HT-29 (cell line): ENCODE data around the gene GALNS. TPM values are rescaled to one million over a fixed set of nuclear protein-coding genes. Genes with fewer than 3 reads are reported as not detected.
"Not testable (repeated sequence)": the region's sequence is repeated elsewhere in the genome, so short reads cannot be mapped to it uniquely, and the experiment has no call there.

Experiments used
- DNase-seq: peaks from one replicate; pipeline ENCODE4 v3.0.0-alpha.2; 2015; ENCODE audit warnings: low spot score
- total RNA-seq: library from RNA; depleted of rRNA; stranded (reverse); fragments of >200 nt; shearing (Covaris generic); gene quantifications from 2 replicates; pipeline ENCODE4 v1.2.3, GENCODE V29; 2014

GALNS gene
- total RNA-seq, 1 experiment from 2014 or later: 18.4 TPM

DNA sequence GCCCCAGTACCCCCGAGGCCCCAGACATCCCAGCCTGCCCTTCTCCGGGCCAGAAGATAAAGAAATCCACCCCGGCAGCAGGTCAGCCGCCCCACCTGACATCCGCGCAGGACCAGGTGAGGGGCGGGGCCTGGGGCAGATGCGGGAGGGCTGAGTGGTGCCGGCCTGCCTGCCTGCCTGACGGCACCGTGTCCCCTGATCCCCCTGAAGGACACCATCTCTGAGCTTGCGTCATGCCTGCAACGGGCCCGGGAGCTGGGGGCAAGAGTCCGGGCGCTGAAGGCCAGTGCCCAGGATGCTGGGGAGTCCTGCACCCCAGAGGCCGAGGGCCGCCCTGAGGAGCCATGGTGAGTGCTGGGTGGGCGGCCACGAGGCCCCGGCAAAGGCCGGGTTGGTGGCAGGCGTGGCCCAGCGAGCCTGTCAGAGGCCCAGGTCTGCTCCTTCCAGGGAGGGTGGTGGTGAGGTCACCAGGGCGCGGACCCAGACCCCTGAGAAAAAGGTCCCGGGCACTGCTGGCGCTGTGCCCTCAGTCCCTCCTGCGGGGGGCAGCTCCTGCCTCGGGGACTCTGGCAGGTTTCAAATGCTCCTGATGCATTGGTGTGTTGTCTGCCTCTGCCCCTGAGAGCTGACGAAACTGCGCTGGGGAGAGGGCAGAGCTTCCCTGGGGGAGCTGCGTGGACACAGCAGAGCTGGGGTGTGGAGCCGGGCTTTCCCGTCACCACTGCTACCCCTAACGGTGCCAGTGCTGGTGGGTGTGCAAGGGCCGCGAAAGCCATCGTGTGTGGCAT lies 52.0 kb downstream of the GALNS start:
- DNase-seq: peak; percentile 61

DNA sequence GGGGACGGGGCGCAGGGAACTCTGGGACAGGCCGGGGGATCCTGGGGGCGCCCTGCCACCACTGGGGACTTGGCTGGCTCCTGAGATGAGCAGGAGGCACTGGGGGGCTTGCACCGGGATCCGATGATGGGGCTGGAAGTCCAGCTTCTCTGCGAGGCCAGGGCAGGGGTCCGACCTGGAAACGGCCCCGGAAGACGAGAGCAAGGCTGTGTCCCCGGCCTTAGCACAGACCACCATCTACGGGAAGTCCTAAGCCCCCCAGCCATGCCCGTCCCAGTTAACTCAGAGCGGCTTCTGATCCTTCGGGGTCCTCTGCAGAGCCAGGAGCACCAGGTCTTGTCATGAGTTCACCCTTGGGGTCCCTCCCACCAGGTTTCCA lies 52.6 kb downstream of the GALNS start:
- DNase-seq: no peak

DNA sequence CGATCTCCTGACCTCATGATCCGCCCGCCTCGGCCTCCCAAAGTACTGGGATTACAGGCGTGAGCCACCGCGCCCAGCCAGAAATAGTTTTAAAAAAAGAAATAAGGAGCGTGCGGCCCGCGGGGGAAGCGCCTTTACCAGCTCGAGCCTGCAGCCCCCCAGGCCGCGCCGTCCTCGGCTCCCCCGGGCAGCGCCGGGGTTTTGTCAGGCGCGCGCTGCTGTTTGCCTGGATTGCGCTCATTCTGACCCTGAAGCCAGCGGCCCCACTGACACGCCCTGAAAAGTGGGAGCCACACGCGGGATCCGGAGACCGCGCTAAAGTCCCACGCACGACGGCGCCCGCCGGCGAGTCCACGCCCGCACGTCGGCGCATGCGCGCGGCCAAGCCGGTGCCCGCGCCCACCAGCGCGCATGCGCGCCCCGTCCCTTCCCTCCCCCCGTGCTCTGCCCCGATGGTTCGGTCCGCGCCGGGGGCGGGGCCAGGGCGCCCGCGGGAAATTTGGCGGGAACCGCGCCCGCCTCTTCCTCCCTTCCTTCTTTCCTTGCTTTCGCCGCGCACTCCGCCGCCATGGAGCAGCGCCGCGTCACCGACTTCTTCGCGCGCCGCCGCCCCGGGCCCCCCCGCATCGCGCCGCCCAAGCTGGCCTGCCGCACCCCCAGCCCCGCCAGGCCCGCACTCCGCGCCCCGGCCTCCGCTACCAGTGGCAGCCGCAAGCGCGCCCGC lies 53.3 kb downstream of the GALNS start, which contains the start of gene CDT1:
TSS of gene CDT1 (plus strand) at position 526 of the 724 bp plus-strand sequence. CDS start at position 569, 43 bp downstream.
- peak; percentile 87 for DNase-seq

- no peak for DNase-seq
These were observed 56.5 kb downstream of the GALNS start for GRCh38 chr16:88800277-88800592.

DNA sequence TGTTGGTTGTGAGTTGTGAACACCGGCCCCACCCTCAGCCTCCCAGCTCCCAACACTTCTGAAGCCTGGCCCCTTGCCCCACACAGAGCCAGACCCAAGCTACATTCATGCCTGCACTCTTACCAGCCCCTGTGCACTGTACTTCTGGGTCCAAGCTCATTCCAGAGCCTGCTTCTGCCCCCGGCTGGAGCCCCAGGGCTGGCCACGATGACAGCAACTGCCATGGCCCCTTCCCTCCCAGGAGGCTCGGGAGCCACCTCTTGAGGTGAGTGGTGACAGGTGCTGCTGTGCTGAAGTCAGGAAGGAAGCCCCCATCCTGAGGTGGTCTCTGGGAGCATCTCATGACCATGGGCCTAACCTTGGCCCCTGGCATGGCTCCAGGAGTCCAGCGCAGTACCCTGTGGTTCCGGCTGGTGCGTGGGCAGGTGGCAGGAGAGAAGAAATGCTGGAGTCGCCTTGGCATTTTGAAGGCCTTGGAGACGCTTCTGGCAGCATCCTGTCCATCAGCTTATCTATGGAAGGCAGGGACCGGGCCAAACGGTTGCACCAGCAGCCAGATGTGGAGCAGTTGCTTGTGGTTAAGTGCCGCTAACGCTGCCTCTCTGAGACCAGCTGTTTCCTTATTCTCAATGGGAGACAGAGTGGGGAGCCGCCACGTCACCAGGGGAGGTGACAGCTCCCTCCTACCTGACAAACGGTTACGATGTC lies 57.0 kb downstream of the GALNS start:
- no peak for DNase-seq

GRCh38 chr16:88798772-88799455 lies 57.8 kb downstream of the GALNS start:
- no peak for DNase-seq

DNA sequence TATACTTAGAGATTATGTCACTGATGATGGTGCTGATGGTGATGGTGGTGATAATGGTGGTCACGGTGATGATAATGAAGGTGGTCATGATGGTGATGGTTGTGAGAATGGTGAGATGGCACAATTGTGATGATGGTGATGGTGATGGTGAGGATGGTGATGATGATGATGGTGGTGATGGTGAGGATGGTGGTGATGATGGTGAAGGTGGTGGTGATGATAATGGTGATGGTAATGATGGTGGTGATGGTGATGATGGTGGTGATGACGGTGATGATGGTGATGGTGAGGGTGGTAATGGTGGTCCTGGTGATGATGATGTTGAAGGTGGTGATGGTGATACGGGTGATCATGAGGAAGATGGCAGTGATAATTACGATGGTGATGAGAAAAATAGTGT lies 58.7 kb downstream of the GALNS start:
- no peak for DNase-seq

DNA sequence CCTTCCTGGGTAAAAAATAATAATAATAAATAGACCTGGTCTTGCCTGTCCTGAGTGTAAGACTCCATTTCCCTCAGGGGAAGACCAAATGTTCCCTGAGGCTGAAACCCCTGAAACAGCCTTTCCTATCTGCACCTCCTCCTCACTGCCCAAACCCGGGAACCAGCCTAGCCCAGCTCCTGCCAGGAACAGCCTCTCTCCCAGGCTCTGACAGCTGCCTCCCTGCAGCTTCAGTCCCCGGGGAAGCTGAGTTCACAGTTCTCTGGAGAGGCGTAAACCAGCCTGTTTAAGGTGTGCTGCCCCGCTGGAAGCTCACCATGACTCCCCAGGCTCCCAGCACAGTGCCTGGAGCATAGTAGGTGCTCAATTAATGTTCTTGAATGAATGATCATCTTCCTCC lies 60.5 kb downstream of the GALNS start:
- no peak for DNase-seq

DNA sequence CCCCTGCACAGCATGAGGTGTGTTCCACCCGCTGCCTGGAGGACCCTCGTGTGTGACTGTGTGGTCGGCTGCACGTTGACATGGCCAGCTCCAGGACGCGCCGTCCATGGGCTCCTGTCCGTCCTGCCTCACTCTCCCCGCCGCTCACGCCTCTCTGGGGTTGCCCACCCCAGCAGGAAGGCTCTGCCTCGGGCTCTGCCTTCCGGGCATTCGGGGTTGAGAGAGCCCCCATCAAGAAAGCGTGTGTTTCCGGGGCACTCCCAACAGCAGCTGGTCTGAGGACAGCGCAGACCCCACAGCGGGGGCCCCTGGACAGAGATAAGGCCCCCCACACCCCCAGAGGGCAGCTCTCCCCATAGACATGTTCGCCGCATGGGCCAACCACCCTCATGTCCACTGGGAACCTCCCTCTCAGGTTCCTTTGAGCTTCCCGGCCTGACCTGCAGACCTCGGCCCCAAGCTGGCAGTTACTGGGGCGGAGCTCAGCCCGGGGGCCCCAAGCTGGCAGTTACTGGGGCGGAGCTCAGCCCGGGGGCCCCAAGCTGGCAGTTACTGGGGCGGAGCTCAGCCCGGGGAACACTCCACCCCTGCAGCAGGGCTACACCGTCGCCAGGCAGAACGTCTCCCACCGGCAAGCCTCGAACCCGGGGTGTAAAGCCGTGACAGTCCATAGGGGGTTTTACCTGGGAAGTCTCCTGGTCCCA lies 63.3 kb downstream of the GALNS start:
- DNase-seq: no peak

- DNase-seq: no peak
These were observed 64.0 kb downstream of the GALNS start for GRCh38 chr16:88792668-88793250.

- no peak for DNase-seq
These were observed 64.6 kb downstream of the GALNS start for GRCh38 chr16:88792078-88792550.

- DNase-seq: no peak
These were observed 66.2 kb downstream of the GALNS start for GRCh38 chr16:88790312-88791211.

DNA sequence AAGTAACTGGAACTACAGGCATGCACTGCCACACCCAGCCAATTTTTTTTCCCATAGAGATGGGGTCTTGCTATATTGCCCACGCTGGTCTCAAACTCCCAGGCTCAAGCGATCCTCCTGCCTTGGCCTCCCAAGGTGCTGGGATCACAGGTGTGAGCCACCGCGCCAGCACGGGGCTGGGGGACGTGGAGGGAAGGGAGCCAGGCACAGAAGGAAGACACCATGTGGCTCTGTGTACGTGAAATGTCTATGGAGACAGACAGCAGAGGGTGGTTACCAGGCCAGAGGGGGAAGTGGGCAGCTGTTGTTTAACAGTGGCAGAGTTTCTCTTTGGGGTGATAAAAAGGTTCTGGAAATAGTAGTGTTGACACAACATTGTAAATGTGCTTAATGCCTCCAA lies 67.2 kb downstream of the GALNS start:
- DNase-seq: no peak

GRCh38 chr16:88788749-88789148 lies 68.0 kb downstream of the GALNS start:
- DNase-seq: not testable (repeated sequence)

DNA sequence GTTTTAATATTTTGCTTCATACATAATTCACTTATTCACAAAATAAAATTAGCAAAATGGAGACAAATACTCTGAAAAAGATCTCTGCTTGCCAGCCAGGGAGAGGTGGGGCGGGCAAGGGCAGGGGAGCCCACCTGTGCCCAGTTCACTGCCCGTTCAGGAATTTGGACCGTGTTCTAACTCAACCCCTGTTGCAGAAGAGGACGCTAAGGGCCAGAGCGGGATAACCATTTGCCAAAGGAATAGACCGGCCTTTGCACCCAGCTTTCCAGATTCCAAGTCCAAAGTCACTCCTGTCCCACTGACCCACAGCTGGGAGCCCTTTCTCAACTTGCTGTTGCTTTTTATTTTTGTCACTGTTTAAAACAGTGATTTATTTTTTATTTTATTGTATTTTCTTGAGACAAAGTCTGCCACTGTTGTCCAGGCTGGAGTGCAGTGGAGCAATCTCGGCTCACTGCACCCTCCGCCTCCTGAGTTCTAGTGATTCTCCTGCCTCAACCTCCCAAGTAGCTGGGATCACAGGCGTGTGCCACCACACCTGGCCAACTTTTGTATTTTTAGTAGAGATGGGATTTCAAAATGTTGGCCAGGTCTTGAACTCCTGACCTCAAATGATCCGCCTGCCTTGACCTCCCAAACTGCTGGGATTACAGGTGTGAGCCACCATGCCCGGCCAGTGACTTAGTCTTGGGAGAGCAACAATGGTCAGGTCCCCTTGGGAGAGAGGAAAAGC lies 69.0 kb downstream of the GALNS start:
- DNase-seq: no peak

DNA sequence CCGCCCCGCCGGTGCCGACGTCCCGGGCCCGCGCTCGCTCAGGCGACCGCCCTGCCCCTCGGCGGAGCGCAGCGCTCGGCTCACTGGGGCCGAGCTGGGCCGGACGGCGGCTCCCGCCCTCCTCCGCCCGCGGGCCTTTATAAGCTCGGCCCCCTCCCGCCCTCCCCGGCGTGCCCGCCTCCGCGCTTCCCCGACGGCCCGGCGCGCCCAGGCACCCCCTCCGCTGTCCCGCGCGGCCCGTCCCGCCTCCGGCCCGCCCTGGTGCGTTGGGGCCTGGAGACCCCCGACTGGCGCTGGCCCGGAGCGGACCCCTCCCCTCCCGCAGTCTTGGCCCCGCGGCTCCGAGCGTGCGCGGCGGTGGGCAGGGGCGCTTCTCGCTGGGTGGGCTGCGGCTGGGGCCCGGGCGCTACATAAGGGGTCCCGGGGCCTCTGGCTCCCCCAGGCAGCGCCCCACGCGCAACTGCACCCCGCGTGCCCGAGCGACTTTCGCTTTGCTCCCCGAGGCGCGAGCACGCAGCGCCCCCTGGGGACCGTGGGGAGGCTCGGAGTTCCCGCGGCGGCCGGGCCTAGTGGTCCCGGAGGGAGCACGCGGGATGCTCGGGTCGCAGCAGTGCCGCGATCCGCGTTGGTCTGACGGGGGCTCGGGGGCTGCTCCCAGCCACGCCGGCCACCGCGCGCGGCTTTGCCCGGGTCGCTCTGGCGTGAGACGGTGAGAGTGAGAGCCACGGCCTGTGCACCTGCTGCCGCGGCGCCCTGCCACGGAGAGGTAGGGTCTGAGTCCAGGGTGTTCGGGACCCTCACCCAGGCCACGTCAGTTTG lies 71.4 kb downstream of the GALNS start, which contains the start of gene PIEZO1:
TSS of gene PIEZO1 (minus strand) at position 115 of the 819 bp plus-strand sequence. CDS start 256 bp downstream, outside the sequence.
- peak; percentile 55 for DNase-seq

DNA sequence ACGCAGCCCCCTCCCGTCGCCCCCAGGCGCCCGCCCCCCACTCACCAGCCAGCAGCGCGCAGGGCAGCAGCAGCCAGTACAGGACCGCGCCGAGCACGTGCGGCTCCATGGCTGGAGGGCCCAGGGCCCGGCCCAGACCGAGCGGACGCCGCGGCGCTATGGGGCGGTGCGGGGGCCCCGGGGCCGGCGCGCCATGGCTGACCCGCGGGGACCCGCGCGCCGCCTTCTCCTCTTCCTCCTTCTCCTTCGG lies 72.0 kb downstream of the GALNS start:
- no peak for DNase-seq
